Stimulated activated CD8-positive, alpha-beta memory T cell treated with anti-CD3 and anti-CD28 coated beads, Interleukin-15, amount 100 ng/mL, for 48 hours (primary cell): ENCODE results near the gene SNAP29.
"Not testable (repeated sequence)": the region's sequence is repeated elsewhere in the genome, so short reads cannot be mapped to it uniquely, and the experiment has no call there.

Source experiments
- DNase-seq, 2 donors: peaks; one replicate each; pipeline ENCODE4 v3.0.0-alpha.2; 2020; ENCODE audit warnings: low read depth in 2 of 2

The SNAP29 gene

DNA sequence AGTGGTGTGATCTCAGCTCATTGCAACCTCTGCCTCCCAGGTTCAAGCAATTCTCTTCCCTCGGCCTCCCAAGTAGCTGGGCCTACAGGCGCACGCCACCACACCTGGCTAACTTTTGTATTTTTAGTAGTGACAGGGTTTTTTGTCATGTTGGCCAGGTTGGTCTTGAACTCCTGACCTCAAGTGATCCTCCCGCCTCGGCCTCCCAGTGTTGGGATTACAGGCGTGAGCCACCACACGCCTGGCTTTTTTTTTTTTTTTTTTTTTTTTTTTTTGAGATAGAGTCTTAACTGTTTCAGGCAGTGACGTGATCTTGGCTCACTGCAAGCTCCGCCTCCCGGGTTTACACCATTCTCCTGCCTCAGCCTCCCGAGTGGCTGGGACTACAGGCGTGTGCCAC lies 71.6 kb downstream of the SNAP29 start:
- DNase-seq, result not testable (repeated sequence)

DNA sequence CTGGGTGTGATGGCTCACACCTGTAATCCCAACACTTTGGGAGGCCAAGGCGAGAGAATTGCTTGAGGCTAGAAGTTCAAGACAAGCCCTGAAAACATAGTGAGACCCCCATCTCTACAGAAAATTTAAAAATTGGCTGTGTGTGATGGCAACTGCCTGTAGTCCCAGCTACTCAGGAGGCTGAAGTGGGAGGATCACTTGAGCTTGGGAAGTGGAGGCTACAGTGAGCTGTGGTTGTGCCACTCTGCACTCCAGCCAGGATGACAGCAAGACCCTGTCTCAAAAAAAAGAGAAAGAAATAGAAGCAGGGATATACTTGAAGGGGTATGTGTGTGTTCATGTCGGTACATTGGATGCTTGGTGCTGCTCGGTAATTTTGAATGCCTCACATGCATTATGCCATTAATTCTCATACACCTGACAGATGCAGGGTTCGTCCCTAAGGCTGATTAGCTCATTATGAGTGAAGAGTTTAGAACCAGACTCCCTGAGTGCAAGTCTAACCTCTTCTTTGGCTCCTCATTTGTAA lies 72.4 kb downstream of the SNAP29 start:
- DNase-seq, result no peak

DNA sequence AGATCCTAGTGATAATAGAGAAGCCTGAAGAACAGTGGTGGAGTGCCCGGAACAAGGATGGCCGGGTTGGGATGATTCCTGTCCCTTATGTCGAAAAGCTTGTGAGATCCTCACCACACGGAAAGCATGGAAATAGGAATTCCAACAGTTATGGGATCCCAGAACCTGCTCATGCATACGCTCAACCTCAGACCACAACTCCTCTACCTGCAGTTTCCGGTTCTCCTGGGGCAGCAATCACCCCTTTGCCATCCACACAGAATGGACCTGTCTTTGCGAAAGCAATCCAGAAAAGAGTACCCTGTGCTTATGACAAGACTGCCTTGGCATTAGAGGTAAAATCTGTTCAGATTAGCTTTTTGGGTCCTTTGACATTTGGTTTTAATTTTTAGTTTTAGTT lies 75.1 kb downstream of the SNAP29 start:
- no peak for DNase-seq

DNA sequence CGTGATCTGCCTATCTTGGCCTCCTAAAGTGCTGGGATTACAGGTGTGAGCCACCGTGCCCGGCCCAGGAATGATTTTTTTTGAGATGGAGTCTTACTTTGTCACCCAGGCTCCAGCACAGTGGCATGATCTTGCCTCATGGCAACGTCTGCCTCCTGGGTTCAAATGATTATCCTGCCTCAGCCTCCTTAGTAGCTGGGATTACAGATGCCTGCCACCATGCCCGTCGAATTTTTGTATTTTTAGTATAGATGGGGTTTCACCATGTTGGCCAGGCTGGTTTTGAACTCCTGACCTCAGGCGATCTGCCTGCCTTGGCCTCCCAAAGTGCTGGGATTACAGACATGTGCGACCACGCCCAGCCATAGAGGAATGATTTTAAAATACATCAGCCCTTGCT lies 76.2 kb downstream of the SNAP29 start:
- not testable (repeated sequence) for DNase-seq

DNA sequence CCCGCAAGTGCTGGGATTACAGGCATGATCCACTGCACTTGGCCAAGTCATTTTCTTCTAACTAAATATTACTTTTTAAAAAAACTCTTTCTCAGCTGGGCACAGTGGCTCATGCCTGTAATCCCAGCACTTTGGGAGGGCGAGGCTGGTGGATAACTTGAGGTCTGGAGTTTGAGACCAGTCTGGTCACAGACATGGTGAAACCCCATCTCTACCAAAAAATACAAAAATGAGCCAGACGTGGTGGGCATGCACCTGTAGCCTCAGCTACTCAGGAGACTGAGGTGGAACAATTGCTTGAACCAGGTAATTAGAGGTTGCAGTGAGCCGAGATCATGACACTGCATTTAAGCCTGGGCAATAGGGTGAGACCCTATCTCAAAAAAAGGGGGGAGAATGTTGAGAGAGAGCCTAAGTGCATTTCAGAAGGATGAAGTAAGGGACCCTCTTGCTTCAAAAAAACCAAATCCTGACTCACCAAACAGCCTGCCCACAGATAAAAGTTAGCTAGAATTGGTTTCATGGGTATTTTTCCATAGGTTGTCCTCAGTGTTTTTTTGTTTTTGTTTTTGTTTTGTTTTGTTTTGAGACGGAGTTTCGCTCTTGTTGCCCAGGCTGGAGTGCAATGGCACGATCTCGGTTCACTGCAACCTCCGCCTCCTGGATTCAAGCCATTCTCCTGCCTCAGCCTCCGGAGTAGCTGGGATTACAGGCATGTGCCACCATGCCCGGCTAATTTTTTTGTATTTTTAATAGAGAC lies 77.2 kb downstream of the SNAP29 start:
- DNase-seq, result not testable (repeated sequence)

DNA sequence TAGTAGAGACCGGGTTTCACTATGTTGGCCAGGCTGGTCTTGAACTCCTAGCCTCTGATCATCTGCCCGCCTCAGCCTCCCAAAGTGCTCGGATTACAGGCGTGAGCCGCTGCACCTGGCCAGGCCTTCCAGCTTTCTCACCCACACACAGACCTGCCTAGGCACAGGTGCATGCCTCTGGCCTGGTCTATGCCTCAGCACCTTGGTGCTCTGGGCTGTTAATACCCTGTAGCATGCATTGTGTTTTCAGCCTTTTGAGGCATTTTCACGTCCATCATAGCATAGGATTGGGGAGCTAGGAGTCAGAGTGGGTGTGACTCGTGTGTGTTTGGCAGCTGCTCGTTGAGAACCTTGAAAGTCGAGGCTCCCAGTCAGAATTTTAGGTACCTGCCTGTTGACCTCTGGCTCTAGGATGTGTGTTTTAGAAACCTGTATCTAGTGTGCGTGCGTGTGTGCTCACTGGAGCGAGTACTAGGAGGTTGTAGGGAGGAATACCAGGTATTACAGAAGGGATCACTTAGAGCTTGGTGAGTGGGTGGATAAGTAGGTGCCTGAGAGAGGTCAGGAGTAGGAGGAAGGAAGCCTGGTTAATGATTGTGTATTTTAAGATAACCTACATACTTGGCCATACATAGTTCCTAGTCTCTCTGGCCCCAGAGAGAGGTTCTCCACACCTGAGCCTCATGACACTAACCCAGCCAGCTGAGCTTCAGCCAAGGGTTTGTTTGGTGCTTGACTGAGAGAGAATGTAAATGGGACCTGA lies 78.4 kb downstream of the SNAP29 start:
- no peak for DNase-seq

DNA sequence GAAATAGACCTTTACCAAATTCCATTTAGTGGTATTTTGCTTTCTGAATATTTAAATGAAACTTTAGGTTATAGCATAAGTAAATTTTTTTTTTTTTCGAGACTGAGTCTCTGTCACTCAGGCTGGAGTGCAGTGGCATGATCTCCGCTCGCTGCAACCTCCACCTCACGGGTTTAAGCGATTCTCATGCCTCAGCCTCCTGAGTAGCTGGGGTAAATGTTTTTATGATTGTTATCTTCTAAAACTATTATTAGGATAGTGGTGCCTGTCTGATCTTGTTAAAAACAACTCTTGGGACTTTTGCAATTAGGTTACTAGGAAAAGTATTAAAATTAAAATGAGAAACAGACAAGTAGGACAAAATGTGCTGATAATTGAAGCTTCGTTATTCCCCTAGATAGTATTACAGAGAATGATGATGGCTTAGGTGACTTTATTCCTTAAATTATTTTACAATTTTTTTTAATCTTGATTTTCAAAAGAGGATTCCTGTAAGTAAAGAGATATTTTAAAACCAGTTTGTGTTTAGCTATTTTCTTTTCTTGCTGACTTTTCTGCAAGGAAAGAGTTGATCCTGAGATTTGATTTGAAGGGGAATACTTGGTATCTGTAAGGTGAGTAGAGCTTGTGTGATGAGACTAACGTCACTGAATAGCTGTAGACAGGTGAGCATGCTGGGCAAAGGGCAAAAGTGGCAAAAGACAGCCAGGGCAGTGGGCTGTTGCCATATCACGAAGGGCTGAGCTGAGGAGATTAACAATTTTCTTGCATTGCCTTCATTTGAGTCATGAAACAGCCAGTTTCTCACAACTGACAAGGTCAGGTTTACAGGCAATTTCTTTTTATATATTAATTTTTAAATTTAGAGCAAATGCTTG lies 79.2 kb downstream of the SNAP29 start:
- no peak for DNase-seq

DNA sequence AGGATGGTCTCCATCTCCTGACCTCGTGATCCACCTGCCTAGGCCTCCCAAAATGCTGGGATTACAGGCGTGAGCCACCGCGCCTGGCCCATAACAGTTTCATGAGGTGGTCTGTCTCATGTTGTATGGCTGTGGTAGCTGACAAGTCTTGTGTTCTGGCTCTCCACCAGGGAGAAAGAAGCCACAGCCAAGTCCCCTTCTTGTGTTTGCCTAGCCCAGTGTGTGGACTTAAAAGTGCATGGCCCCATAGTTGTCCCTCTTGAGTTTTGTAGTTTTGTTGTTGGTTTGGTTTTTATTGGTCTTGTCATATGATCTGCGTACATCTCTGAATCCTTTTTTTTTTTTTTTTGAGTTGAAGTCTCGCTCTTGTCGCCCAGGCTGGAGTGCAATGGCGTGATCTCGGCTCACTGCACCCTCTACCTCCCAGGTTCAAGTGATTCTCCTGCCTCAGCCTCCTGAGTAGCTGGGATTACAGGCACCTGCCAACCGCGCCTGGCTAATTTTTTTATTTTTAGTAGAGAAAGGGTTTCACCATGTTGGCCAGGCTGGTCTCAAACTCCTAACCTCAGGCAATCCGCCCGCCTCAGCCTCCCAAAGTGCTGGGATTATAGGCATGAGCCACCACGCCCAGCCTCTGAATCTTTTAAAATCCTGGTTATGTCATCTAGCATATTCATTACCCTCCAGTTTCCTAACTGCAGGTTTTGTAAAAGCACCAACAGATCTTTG lies 80.8 kb downstream of the SNAP29 start:
- not testable (repeated sequence) for DNase-seq

DNA sequence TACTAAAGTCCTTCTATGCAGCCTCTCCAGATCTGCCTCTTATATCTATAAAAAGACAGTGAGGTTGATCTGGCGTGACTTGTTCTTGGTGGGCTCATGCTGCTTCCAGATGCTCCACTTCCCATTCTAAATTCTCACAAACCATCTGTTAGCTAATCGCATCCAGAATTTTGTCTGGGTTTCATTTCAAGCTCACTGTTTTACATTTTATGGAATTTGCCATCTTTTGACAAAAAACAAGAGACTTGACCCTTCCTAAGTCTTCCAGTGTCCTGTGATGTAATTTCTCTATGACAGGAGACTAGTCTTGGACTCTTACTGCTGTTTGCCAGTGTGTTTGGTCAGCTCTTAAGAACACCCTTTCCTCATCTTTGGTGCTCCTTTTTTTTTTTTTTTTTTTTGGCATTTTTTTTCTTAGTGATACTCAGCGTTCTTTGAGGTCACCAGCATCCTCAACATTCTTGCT lies 81.4 kb downstream of the SNAP29 start:
- no peak for DNase-seq
